ENCODE measurements around the gene CHRNB1. TPM values are rescaled to one million over a fixed set of nuclear protein-coding genes. Genes with fewer than 3 reads are reported as not detected.
"Not testable (repeated sequence)": the region's sequence is repeated elsewhere in the genome, so short reads cannot be mapped to it uniquely, and the experiment has no call there.

The CHRNB1 gene
- total RNA-seq, 1 donor from 2014 or later, result 12.6 TPM

- no peaks in the 10 kb centered on the region for H3K27me3 Mint-ChIP-seq (ENCODE audit: low read depth)
- no peak overlapping the region for H3K4me3 Mint-ChIP-seq (ENCODE audit: unreplicated experiment)
- TF ChIP-seq CTCF (IDR thresholded peaks at IDR 0.05), result no peak
- peak overlapping the region; percentile 61 for H3K27ac Mint-ChIP-seq (ENCODE audit: unreplicated experiment)
- DNase-seq (ENCODE audit: low spot score), result no peak
- H3K9me3 Mint-ChIP-seq (ENCODE audit: low read depth), result no peaks in the 10 kb centered on the region
- peaks cover 8% of the 10 kb centered on the region for H3K36me3 Mint-ChIP-seq (ENCODE audit: low read depth)
- peaks cover 8% of the 10 kb centered on the region for H3K4me1 Mint-ChIP-seq (ENCODE audit: low read depth)
Observed at GRCh38 chr17:7466318-7466638, 21.4 kb downstream of the CHRNB1 start.

GRCh38 chr17:7466639-7467341, 21.9 kb downstream of the CHRNB1 start:
- no peak for DNase-seq (ENCODE audit: low spot score)
- TF ChIP-seq CTCF (IDR thresholded peaks at IDR 0.05), result no peak
- Mint-ChIP-seq H3K27ac (ENCODE audit: unreplicated experiment) (peak overlapping the region; percentile 61), H3K9me3 (ENCODE audit: low read depth) (no peaks in the 10 kb centered on the region), H3K36me3 (ENCODE audit: low read depth) (peaks cover 6% of the 10 kb centered on the region), H3K4me1 (ENCODE audit: low read depth) (peaks cover 7% of the 10 kb centered on the region), H3K4me3 (ENCODE audit: unreplicated experiment) (no peak overlapping the region), H3K27me3 (ENCODE audit: low read depth) (no peaks in the 10 kb centered on the region)

GRCh38 chr17:7467498-7467897, 22.6 kb downstream of the CHRNB1 start:
- Mint-ChIP-seq H3K27ac (ENCODE audit: unreplicated experiment) (no peak overlapping the region), H3K36me3 (ENCODE audit: low read depth) (peaks cover 6% of the 10 kb centered on the region), H3K4me1 (ENCODE audit: low read depth) (peaks cover 7% of the 10 kb centered on the region), H3K4me3 (ENCODE audit: unreplicated experiment) (no peak overlapping the region), H3K27me3 (ENCODE audit: low read depth) (no peaks in the 10 kb centered on the region), H3K9me3 (ENCODE audit: low read depth) (no peaks in the 10 kb centered on the region)
- no peak for DNase-seq (ENCODE audit: low spot score)
- no peak for TF ChIP-seq CTCF (IDR thresholded peaks at IDR 0.05)

GRCh38 chr17:7468290-7468689, 23.4 kb downstream of the CHRNB1 start:
- peak overlapping the region; percentile 32 for H3K27ac Mint-ChIP-seq (ENCODE audit: unreplicated experiment)

GRCh38 chr17:7468804-7469389, 24.0 kb downstream of the CHRNB1 start:
- Mint-ChIP-seq H3K4me1 (ENCODE audit: low read depth) (peaks cover 7% of the 10 kb centered on the region), H3K27ac (ENCODE audit: unreplicated experiment) (no peak overlapping the region), H3K36me3 (ENCODE audit: low read depth) (peaks cover 4% of the 10 kb centered on the region), H3K27me3 (ENCODE audit: low read depth) (no peaks in the 10 kb centered on the region), H3K4me3 (ENCODE audit: unreplicated experiment) (no peak overlapping the region), H3K9me3 (ENCODE audit: low read depth) (no peaks in the 10 kb centered on the region)
- DNase-seq (ENCODE audit: low spot score), result no peak
- TF ChIP-seq CTCF (IDR thresholded peaks at IDR 0.05), result no peak

More at GRCh38 chr17:7468290-7468689, 23.4 kb downstream of the CHRNB1 start:
- no peak for DNase-seq (ENCODE audit: low spot score)
- Mint-ChIP-seq H3K4me3 (ENCODE audit: unreplicated experiment) (no peak overlapping the region), H3K27me3 (ENCODE audit: low read depth) (no peaks in the 10 kb centered on the region), H3K9me3 (ENCODE audit: low read depth) (no peaks in the 10 kb centered on the region), H3K36me3 (ENCODE audit: low read depth) (peaks cover 4% of the 10 kb centered on the region), H3K4me1 (ENCODE audit: low read depth) (peaks cover 7% of the 10 kb centered on the region)
- TF ChIP-seq CTCF (IDR thresholded peaks at IDR 0.05), result no peak

- not testable (repeated sequence) for H3K9me3 Mint-ChIP-seq (ENCODE audit: low read depth); H3K4me1 Mint-ChIP-seq (ENCODE audit: low read depth); H3K4me3 Mint-ChIP-seq (ENCODE audit: unreplicated experiment); H3K27me3 Mint-ChIP-seq (ENCODE audit: low read depth); DNase-seq (ENCODE audit: low spot score); H3K27ac Mint-ChIP-seq (ENCODE audit: unreplicated experiment); H3K36me3 Mint-ChIP-seq (ENCODE audit: low read depth)
Observed at GRCh38 chr17:7469843-7470242, 25.0 kb downstream of the CHRNB1 start.

GRCh38 chr17:7470457-7470973, 25.7 kb downstream of the CHRNB1 start:
- H3K4me1 Mint-ChIP-seq (ENCODE audit: low read depth); H3K27ac Mint-ChIP-seq (ENCODE audit: unreplicated experiment): not testable (repeated sequence)

More at GRCh38 chr17:7470457-7470973, 25.7 kb downstream of the CHRNB1 start:
- DNase-seq (ENCODE audit: low spot score); H3K9me3 Mint-ChIP-seq (ENCODE audit: low read depth); H3K4me3 Mint-ChIP-seq (ENCODE audit: unreplicated experiment); H3K27me3 Mint-ChIP-seq (ENCODE audit: low read depth); H3K36me3 Mint-ChIP-seq (ENCODE audit: low read depth): not testable (repeated sequence)
